ENCODE results near the gene TRAPPC12.

Gene TRAPPC12

DNA sequence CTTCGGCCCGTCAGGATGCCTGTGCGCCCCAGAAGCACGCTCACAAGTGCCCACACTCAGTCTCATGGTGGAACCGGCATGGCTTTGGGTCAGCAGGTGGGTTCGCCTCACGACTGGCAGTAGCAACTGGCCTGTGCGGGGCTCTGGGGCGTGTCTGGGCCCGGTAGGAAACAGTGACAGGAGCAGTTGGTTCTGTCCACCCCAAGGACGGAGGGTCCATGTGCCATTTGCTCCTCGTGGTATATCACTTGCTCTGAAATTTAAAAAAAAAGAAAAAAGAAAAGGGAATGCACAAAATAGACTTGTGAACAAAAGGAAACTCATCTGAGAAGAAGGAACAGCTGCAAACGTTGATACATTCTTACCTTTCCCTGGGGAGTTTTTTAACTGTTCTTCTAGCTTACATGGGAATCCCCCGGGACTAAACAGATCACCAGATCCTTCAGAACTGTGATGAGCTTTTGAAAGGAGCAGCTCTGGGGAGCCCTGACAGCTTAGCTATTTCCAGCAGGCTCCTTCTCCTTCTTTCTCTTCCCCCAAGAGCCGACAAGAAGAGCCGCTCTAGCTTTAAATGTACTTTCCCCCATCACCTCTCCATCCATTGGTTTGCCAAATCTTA, 42.8 kb downstream of the TRAPPC12 start:
- H2AFZ ChIP-seq (ENCODE audit: low read depth, low read length, severe bottlenecking) = no peak overlapping the region
- no peaks in the 10 kb centered on the region for H3K9me3 ChIP-seq (ENCODE audit: insufficient read depth, low read length)
- TF ChIP-seq, protein P1, sequence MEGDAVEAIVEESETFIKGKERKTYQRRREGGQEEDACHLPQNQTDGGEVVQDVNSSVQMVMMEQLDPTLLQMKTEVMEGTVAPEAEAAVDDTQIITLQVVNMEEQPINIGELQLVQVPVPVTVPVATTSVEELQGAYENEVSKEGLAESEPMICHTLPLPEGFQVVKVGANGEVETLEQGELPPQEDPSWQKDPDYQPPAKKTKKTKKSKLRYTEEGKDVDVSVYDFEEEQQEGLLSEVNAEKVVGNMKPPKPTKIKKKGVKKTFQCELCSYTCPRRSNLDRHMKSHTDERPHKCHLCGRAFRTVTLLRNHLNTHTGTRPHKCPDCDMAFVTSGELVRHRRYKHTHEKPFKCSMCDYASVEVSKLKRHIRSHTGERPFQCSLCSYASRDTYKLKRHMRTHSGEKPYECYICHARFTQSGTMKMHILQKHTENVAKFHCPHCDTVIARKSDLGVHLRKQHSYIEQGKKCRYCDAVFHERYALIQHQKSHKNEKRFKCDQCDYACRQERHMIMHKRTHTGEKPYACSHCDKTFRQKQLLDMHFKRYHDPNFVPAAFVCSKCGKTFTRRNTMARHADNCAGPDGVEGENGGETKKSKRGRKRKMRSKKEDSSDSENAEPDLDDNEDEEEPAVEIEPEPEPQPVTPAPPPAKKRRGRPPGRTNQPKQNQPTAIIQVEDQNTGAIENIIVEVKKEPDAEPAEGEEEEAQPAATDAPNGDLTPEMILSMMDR (IDR thresholded peaks at IDR 0.05; ENCODE audit: insufficient read depth, low read length, poor library complexity, severe bottlenecking) = no peak
- TF ChIP-seq EZH2phosphoT487 (conservative IDR thresholded peaks at IDR 0.05; ENCODE audit: low read length) = no peak
- no peak overlapping the region for H3K9ac ChIP-seq (ENCODE audit: low read length)
- peaks cover 5% of the 10 kb centered on the region; the same call in 1 of the 2 replicates for H3K36me3 ChIP-seq (ENCODE audit: low read length)
- no peaks in the 10 kb centered on the region for H3K79me2 ChIP-seq (ENCODE audit: insufficient read depth, low read length)
- no peaks in the 10 kb centered on the region for H3F3A ChIP-seq (ENCODE audit: insufficient read depth)
- H4K20me1 ChIP-seq (ENCODE audit: low read depth, low read length) = no peaks in the 10 kb centered on the region
- no peaks in the 10 kb centered on the region for H3K9me2 ChIP-seq (replicated peaks; ENCODE audit: insufficient read depth, low read length)
- H3K27ac ChIP-seq (ENCODE audit: low read depth, low read length) = no peak overlapping the region
- H3K4me2 ChIP-seq (ENCODE audit: low read depth, low read length, poor library complexity, severe bottlenecking) = no peak overlapping the region
- H3K27me3 ChIP-seq (ENCODE audit: low read length) = no peaks in the 10 kb centered on the region
- H3K4me3 ChIP-seq (ENCODE audit: insufficient read depth, low read length, poor library complexity, severe bottlenecking) = no peak overlapping the region

DNA sequence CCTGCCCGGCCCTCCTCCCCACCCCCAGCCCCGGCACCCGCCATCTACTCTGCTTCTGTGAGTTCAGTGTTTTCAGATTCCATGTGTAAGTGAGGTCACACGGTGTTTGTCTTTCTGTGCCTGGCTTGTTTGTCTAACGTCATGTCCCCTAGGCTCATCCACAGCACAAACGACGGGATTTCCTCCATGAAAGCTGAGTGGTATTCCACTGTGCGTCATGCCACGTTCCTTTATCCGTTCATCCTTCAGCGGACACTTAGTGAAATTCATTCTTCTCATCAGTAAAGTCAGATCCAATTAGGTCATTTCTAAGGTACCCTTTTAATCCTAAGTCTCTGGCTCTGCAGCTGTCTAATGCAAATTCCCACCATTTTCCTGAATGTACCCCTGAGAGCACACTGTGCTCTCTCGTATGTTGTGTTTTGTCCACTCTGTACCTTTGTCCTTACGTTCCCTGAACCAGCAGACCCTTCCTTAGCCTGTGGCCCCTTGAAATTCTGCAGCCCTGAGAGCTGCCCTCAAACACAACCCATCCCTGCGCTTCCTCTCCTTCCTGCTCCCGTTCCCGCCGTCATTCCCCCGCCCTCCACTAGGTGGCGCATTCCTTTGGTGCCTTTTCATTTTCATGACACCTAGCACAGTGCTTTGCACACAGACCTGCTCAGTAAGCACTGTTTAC, 44.1 kb downstream of the TRAPPC12 start:
- TF ChIP-seq EZH2phosphoT487 (conservative IDR thresholded peaks at IDR 0.05; ENCODE audit: low read length) = no peak
- TF ChIP-seq, protein P1 (IDR thresholded peaks at IDR 0.05; ENCODE audit: insufficient read depth, low read length, poor library complexity, severe bottlenecking) = peak; percentile 99
- H2AFZ ChIP-seq (ENCODE audit: low read depth, low read length, severe bottlenecking) = no peak overlapping the region
- H3K4me3 ChIP-seq (ENCODE audit: insufficient read depth, low read length, poor library complexity, severe bottlenecking) = no peak overlapping the region
- H3K9me3 ChIP-seq (ENCODE audit: insufficient read depth, low read length) = no peaks in the 10 kb centered on the region
- peaks cover 5% of the 10 kb centered on the region; the same call in 1 of the 2 replicates for H3K36me3 ChIP-seq (ENCODE audit: low read length)
- no peak overlapping the region for H3K9ac ChIP-seq (ENCODE audit: low read length)
- no peaks in the 10 kb centered on the region for H3F3A ChIP-seq (ENCODE audit: insufficient read depth)
- no peak overlapping the region for H3K27ac ChIP-seq (ENCODE audit: low read depth, low read length)
- no peak overlapping the region for H3K4me2 ChIP-seq (ENCODE audit: low read depth, low read length, poor library complexity, severe bottlenecking)
- no peaks in the 10 kb centered on the region for H3K79me2 ChIP-seq (ENCODE audit: insufficient read depth, low read length)
- no peaks in the 10 kb centered on the region for H4K20me1 ChIP-seq (ENCODE audit: low read depth, low read length)
- H3K9me2 ChIP-seq (replicated peaks; ENCODE audit: insufficient read depth, low read length) = no peaks in the 10 kb centered on the region
- no peaks in the 10 kb centered on the region for H3K27me3 ChIP-seq (ENCODE audit: low read length)

DNA sequence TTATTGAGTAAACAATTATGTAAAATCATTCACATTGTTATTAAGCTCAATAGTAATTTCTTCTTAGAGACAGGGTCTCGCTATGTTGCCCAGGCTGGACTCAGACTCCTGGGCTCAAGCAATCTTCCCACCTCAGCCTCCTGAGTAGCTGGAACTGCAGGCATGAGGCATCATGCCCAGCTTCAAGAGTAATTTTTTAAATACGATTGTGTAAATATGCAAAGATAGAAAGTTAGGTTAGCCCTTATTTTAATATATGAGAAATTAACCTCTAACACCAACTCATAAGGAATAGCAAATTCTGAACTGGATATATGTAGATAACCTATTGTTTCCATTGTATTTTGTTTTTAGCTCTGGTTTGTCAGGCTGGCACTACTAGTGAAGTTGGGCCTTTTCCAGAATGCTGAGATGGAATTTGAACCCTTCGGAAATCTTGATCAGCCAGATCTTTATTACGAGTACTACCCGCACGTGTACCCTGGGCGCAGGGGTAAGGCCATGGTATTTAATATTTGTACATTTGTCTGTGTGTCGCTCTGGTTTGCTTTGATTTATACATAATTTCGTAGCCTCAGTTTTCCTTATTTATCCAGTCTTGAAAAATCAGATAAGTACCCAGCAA, 44.8 kb downstream of the TRAPPC12 start:
- H3K79me2 ChIP-seq (ENCODE audit: insufficient read depth, low read length) = no peaks in the 10 kb centered on the region

More for the DNA sequence above, 44.8 kb downstream of the TRAPPC12 start:
- no peak overlapping the region for H3K9ac ChIP-seq (ENCODE audit: low read length)
- H2AFZ ChIP-seq (ENCODE audit: low read depth, low read length, severe bottlenecking) = no peak overlapping the region
- TF ChIP-seq, protein P1 (IDR thresholded peaks at IDR 0.05; ENCODE audit: insufficient read depth, low read length, poor library complexity, severe bottlenecking) = peak; percentile 3
- no peak for TF ChIP-seq EZH2phosphoT487 (conservative IDR thresholded peaks at IDR 0.05; ENCODE audit: low read length)
- H3K4me2 ChIP-seq (ENCODE audit: low read depth, low read length, poor library complexity, severe bottlenecking) = no peak overlapping the region
- no peaks in the 10 kb centered on the region for H4K20me1 ChIP-seq (ENCODE audit: low read depth, low read length)
- H3F3A ChIP-seq (ENCODE audit: insufficient read depth) = no peaks in the 10 kb centered on the region
- H3K4me3 ChIP-seq (ENCODE audit: insufficient read depth, low read length, poor library complexity, severe bottlenecking) = no peak overlapping the region
- H3K27ac ChIP-seq (ENCODE audit: low read depth, low read length) = no peak overlapping the region
- H3K27me3 ChIP-seq (ENCODE audit: low read length) = no peaks in the 10 kb centered on the region
- H3K36me3 ChIP-seq (ENCODE audit: low read length) = peaks cover 5% of the 10 kb centered on the region; the same call in 1 of the 2 replicates
- no peaks in the 10 kb centered on the region for H3K9me3 ChIP-seq (ENCODE audit: insufficient read depth, low read length)
- H3K9me2 ChIP-seq (replicated peaks; ENCODE audit: insufficient read depth, low read length) = no peaks in the 10 kb centered on the region

Data from SU-DHL-6 (cell line).